Stimulated activated CD4-positive, alpha-beta T cell treated with anti-CD3 and anti-CD28 coated beads, TNF-alpha, amount 100 ng/mL, for 4 hours (primary cell): ENCODE results near the gene LYPD5.
"Not testable (repeated sequence)": the region's sequence is repeated elsewhere in the genome, so short reads cannot be mapped to it uniquely, and the experiment has no call there.

Source experiments
- DNase-seq, 3 experiments: peaks; one replicate each; pipeline ENCODE4 v3.0.0-alpha.2; 2020; ENCODE audit warnings: low read depth in 3 of 3

Gene LYPD5

GRCh38 chr19:43778651-43779050 is 23.6 kb downstream of the LYPD5 start:
- DNase-seq = no peak

- DNase-seq = no peak
These were observed 25.0 kb downstream of the LYPD5 start for GRCh38 chr19:43777163-43777695.

GRCh38 chr19:43776286-43776685 is 26.0 kb downstream of the LYPD5 start:
- DNase-seq = peak in 2 of 3 experiments; percentile 61 to 68

DNA sequence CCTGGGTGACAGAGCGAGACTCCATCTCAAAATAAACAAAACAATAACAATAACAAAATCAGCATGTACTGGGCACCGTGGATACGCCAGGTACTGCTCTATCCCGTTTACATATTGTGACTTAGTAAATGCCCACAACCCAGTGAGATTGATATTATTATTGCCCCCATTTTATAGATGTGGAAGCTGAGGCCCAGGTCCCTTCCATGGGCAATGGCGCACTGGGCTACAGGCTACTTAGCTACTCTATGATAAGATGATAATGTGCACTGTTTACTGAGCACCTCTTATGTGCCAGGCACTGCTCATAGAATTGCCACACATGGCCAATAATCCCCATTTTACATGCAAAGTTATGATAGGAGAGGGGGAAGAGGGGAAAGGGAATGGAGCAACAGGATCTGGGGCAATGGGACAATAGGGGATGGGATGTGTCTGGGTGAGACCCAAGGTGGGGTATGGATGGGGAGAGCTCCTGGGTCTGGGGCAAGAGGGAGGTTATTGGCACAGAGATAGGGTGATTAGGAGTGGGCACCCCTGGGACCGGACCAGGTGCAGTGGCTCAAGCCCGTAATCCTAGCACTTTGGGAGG is 26.9 kb downstream of the LYPD5 start:
- DNase-seq = no peak

GRCh38 chr19:43774940-43775258 is 27.3 kb downstream of the LYPD5 start:
- DNase-seq = not testable (repeated sequence)

DNA sequence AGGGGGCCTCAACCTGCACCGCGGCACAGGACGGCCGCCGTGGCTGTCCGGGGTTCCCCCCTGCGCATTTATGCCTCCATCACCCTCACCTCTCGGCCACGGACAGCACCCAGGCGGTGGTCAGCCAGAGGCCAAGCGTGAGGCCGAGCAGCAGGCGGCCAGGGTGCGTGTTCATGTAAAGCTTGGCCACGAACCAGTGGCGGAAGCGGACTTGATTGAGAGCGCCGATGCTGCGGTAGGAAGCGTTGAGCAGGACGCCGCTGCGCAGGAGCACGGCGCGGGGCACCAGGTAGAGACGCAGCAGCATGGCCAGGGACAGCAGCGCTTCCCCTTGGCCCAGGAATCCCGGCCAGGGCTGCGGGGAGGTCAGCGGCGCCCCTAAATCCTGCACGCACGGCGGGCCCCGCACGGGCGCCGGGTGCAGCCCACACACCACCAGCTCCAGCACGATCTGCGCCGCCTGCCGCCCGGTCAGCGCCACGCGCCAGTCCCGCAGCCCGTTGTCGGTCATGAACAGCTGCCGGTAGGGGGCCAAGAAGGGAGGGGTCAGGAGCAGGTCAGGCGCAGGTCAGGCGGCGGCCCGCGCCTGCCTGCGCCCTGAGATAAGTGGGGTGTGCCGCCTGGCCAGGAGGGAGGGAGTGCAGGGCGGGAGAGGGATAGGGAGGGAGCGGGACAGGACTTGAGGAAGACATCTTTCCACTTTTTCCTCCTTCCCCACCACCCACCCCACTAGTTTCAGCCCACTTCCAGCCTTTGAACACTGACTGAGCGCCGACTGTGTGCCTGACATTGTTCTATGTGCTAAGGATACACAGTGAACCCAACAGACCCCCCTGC is 27.9 kb downstream of the LYPD5 start:
- no peak for DNase-seq

GRCh38 chr19:43773725-43774102 is 28.5 kb downstream of the LYPD5 start:
- no peak for DNase-seq

DNA sequence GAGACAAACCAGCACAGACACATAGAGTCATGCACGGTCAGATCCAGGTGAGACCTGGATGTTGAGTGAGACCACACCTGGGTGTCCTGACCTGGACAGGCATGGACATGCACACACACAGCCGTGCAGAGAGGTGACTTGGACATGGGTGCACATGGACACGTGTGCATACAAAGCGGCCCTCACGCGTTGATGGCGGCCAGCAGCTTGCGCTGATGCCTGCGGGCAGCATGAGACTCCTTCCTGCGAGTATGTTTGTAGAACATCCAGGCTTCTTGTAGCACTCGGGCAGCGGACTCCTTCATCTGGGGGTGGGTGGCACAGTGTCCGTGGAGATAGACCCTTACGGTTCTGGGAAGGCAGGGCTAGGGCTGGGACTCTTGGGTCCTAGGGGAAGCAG is 33.0 kb downstream of the LYPD5 start:
- no peak for DNase-seq

GRCh38 chr19:43768273-43769050 is 33.8 kb downstream of the LYPD5 start:
- no peak for DNase-seq

DNA sequence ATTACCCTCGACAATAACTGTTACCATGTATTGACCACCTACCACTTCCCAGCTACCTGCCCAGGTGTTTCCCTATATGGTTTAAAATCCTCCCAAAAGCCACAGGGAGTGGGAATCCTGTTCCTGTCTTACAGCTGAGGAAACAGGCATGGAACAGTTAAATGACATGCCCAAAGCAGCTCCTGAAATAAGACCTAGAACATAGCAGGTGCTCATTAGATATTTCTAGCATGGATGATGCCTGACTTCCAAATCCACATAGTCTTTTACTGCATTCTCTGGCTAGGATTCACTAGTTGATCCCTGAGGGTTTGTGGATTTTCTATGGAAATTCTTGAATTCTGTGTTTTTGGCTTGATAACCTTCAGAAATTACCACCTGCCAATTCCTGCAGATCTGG is 34.4 kb downstream of the LYPD5 start:
- no peak for DNase-seq

DNA sequence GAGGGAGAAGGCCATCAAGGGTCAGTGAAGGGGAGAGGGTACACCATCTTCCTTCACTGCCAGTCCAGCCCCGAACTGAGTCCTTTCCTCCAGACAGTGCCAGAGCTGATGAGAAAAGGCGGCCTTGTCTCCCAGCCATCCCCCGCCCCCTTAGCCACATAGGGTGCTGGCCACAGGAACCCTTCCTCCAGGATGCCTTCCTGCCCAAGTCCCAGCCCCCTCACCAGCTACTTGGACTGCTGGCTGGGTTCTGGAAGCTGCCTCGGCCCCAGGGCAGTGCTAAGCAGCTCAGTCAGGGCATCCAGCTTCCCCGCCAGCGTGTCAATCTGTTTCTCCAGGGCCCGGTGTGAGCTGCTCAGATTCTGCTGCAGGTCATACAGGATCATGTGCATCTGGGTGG is 34.9 kb downstream of the LYPD5 start:
- no peak for DNase-seq

DNA sequence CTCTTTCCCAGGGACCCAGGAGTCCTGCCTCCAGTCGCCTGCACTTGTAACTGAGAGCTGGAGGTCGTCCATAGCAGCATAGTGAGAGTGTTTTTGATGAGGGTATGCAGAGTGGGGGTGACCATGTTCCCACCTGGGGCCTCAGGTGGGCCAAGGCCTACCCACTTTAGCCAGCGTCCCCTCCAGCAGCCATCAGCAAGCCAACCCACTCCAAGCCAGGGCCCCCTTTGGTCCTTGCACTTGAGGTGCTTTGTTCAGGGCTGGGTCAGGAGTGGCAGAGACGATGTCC is 35.5 kb downstream of the LYPD5 start:
- DNase-seq = no peak

- peak in 2 of 3 experiments; percentile 55 to 58 for DNase-seq
These were observed 37.0 kb downstream of the LYPD5 start for GRCh38 chr19:43765109-43765876.

GRCh38 chr19:43764684-43765083 is 37.6 kb downstream of the LYPD5 start:
- DNase-seq = not testable (repeated sequence)

- no peak for DNase-seq
These were observed 38.7 kb downstream of the LYPD5 start for GRCh38 chr19:43763473-43763939.

- DNase-seq = no peak
These were observed 39.4 kb downstream of the LYPD5 start for GRCh38 chr19:43762814-43763213.

DNA sequence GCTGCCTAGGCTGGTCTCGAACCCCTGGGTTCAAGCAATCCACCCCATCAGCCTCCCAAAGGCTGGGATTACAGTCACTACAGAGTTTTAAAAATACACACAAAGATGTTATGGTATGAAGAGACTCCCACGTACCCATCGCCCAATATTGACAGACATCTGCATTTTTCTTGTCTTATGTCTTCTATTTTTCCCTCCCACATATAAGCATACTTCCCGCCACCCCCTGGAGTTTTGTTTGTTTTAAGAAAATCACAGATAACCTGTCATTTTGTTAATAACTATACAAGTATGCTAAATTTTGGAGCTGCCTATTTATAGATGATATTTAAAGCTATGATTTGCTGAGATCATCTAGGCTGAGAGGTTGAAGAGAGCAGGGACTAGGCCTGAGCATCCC is 41.3 kb downstream of the LYPD5 start:
- DNase-seq = no peak

GRCh38 chr19:43759515-43759914 is 42.7 kb downstream of the LYPD5 start:
- DNase-seq = no peak

DNA sequence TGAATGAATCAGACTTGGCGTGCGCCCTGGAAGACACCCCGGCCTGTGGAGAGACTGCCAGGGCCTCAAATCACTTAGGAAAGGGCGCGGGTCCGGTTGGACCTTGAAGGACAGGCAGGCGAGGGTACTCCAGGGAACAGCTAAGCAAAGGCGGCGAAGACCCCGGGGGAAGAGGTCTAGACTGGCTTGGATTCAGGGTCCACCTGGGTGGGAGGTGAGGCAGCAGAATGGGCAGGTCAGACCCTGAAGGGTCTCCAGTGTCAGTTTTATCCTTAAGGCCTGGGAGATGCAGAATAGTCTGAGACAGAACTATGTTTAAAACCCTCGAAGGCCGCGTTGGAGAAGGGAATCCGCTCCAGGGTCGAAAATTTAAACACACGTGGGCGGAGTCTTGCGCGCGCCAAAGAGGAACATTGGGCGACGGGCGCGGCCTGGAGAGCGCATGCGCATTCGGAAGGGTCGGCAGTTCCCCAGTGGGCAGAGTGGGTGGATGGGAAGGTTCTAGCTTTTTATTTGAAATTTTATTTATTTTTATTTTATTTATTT is 46.9 kb downstream of the LYPD5 start:
- DNase-seq = peak; percentile 57 to 71 (median 69)

- peak; percentile 96 to 98 (median 98) for DNase-seq
These were observed 47.6 kb downstream of the LYPD5 start, which contains the start of gene SMG9 for GRCh38 chr19:43754503-43755255. SMG9 (minus strand) TSS chr19:43754962; CDS start chr19:43750741, 4,221 bp downstream.

GRCh38 chr19:43754253-43754502 is 48.1 kb downstream of the LYPD5 start:
- no peak for DNase-seq
